ENCODE results near the gene ATRAID. TPM values are rescaled to one million over a fixed set of nuclear protein-coding genes. Genes with fewer than 3 reads are reported as not detected.
A peak's percentile ranks its signal among the peaks of the same experiment; 100 is the strongest.

The ATRAID gene
- total RNA-seq, 1 donor from 2014 or later = 112 TPM

DNA sequence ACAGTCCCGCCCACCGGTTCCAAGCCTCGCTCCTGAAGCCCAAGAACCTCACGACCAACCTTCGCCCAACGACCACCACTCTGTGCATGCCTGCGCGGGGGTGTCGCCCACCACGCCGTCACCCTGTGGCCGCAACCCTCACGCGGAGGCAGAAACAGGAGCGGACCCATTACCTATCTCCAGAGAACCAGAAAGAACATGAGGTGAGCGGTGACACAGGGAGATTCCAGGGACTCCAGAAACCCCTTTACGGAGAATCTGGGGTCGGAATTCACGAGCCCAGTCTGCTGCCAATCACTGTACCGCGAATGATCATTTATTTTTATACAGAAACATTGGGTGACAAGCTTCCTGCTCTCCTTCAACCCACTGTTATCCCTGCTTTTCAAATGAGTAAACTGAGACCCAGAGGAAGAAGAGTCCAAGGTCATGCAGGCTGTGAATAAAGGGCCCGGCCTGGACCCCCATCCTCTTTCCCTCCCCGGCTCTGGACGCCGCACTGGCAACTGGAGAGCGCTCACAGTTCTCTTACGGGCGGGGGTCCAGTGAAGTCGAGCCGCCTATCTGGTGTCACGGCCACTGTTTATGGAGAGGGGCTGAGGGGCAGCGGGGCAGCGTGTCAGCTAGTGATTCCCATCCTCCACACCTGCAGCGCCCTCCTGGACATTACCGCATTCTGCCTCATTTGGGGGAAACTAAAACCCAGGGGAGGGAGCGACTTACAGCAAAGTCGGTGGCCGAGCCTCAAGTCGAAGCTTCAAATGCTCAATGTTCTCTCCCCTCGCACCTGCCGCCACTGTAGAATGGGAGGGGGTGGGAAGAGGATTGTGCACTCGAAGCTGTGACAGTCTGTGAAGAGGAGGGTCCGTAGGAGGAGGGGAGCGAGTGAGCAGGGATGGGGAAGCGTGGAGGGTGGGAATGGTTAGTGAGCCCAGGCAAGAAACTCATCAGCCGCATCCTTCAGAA lies 51.7 kb downstream of the ATRAID start:
- Mint-ChIP-seq H3K4me1 (peaks cover 22% of the 10 kb centered on the region), H3K4me3 (peak overlapping the region; percentile 77), H3K36me3 (no peaks in the 10 kb centered on the region), H3K9me3 (no peaks in the 10 kb centered on the region), H3K27me3 (ENCODE audit: low read depth) (peaks cover 32% of the 10 kb centered on the region), H3K27ac (no peak overlapping the region)
- TF ChIP-seq, protein P1, sequence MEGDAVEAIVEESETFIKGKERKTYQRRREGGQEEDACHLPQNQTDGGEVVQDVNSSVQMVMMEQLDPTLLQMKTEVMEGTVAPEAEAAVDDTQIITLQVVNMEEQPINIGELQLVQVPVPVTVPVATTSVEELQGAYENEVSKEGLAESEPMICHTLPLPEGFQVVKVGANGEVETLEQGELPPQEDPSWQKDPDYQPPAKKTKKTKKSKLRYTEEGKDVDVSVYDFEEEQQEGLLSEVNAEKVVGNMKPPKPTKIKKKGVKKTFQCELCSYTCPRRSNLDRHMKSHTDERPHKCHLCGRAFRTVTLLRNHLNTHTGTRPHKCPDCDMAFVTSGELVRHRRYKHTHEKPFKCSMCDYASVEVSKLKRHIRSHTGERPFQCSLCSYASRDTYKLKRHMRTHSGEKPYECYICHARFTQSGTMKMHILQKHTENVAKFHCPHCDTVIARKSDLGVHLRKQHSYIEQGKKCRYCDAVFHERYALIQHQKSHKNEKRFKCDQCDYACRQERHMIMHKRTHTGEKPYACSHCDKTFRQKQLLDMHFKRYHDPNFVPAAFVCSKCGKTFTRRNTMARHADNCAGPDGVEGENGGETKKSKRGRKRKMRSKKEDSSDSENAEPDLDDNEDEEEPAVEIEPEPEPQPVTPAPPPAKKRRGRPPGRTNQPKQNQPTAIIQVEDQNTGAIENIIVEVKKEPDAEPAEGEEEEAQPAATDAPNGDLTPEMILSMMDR (IDR thresholded peaks at IDR 0.05; ENCODE audit: unreplicated experiment) = no peak
- DNase-seq (ENCODE audit: low spot score in 2 of 2, unreplicated experiment in 2 of 2) = no peak

DNA sequence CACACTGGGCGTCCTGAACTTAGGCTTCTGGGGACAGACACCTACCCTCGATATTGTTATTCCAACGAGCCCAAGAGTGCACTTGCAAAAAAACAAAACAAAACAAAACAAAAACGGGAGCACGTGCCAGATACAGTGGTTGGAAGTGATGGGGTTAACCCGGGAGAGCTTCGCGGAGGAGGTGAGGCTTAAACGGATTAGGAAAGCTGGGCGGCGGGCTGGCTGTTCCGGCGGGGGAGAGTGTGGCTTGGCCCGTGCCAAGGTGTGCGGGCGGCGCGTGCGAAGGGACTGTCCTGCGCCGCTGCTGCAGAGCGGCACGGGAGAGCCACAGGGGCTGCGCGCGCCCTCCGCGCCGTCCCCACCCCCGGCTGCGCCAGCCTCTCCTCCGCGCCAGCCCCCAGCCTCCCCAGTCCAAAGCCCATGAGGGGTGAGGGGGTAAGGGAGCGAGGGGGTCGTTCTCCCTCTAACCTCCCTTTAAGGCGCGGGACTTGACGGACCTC lies 52.5 kb downstream of the ATRAID start:
- Mint-ChIP-seq H3K9me3 (no peaks in the 10 kb centered on the region), H3K4me1 (peaks cover 22% of the 10 kb centered on the region), H3K4me3 (peak overlapping the region; percentile 77), H3K27me3 (ENCODE audit: low read depth) (peaks cover 26% of the 10 kb centered on the region), H3K36me3 (no peaks in the 10 kb centered on the region), H3K27ac (no peak overlapping the region)
- TF ChIP-seq, protein P1 (IDR thresholded peaks at IDR 0.05; ENCODE audit: unreplicated experiment) = no peak
- no peak for DNase-seq (ENCODE audit: low spot score in 2 of 2, unreplicated experiment in 2 of 2)

DNA sequence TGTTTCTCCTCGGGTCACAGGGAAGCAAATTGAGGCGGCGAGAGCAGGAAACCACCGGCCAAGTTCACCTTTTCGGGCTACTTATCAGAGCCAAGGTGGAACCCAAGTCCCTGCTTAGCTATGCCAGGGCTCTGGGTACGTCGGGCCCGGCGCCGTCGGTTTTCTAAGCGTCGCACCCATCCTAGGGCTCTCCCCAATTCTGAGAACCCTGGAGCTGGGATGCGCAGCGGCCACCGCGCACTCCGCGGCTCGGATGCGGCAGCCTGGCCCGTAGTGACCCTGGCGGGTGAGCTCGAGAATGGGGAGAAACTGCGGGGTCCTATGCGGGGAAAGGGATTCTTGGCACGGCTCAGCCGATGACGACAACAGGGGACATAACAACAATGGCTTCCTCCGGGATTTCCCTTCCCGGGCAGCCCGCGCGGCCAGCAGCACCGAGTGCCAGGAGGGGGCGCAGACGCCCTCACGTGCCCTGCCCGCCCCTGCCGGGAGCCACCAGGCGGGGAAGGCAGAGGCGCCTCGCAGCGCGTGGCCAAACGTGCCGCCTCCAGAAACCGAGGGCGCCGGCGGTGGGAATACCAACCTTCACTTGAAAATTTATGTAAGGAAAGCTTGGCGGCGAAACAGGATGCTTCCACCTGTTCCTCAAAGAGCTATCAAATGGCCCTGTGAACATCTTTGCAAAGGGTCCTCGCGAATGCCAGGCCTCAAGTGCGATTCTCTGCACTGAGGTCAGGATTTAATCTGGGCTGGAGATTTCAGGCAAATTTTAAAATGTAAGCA lies 53.1 kb downstream of the ATRAID start:
- Mint-ChIP-seq H3K27me3 (ENCODE audit: low read depth) (peaks cover 26% of the 10 kb centered on the region), H3K27ac (no peak overlapping the region), H3K36me3 (no peaks in the 10 kb centered on the region), H3K4me1 (peaks cover 22% of the 10 kb centered on the region), H3K9me3 (no peaks in the 10 kb centered on the region), H3K4me3 (peak overlapping the region; percentile 67)
- TF ChIP-seq, protein P1 (IDR thresholded peaks at IDR 0.05; ENCODE audit: unreplicated experiment) = peak; percentile 54
- DNase-seq (ENCODE audit: low spot score in 2 of 2, unreplicated experiment in 2 of 2) = peak; percentile 52 to 80

DNA sequence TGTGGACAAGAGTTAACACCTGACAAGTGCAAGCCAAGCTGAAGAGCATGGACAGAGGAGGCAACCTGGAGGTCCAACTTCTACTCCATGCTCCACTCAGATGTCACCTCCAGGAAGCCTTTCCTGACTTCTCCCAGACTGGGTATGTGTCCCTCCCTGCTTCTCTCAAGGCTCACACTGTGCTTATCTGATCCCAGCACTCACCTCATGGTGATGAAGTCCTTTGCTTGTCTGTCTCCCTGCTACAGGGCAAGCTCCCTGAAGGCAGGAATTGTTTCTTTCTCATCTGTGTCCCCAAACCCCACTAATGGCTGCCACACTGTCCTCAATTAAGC lies 53.7 kb downstream of the ATRAID start:
- TF ChIP-seq, protein P1 (IDR thresholded peaks at IDR 0.05; ENCODE audit: unreplicated experiment) = no peak
- peaks cover 22% of the 10 kb centered on the region for H3K4me1 Mint-ChIP-seq
- no peaks in the 10 kb centered on the region for H3K36me3 Mint-ChIP-seq
- no peak for DNase-seq (ENCODE audit: low spot score in 2 of 2, unreplicated experiment in 2 of 2)
- peaks cover 26% of the 10 kb centered on the region for H3K27me3 Mint-ChIP-seq (ENCODE audit: low read depth)
- H3K27ac Mint-ChIP-seq = no peak overlapping the region
- no peaks in the 10 kb centered on the region for H3K9me3 Mint-ChIP-seq
- H3K4me3 Mint-ChIP-seq = peak overlapping the region; percentile 8

Other genes starting within 250 kb of the ATRAID start
- gene MAPRE3, start 241.4 kb upstream of the ATRAID start, total RNA-seq = 14.8 to 17.1 TPM (median 16.0 TPM) in 3 replicates
- gene TMEM214, start 179.1 kb upstream of the ATRAID start, total RNA-seq = 86.8 to 88.8 TPM (median 88.6 TPM) in 3 replicates
- 40.5 to 45.0 TPM (median 43.2 TPM) in 3 replicates for gene AGBL5, start 160.4 kb upstream of the ATRAID start, total RNA-seq
- gene OST4, start 140.4 kb upstream of the ATRAID start, total RNA-seq = 254 to 263 TPM (median 257 TPM) in 3 replicates
- gene EMILIN1, start 133.4 kb upstream of the ATRAID start, total RNA-seq = 170 to 179 TPM (median 172 TPM) in 3 replicates
- gene KHK, start 125.3 kb upstream of the ATRAID start, total RNA-seq = 3.3 to 4.1 TPM (median 3.6 TPM) in 3 replicates
- 1.5 to 3.0 TPM (median 1.8 TPM) in 3 replicates for gene CGREF1, start 92.9 kb upstream of the ATRAID start, total RNA-seq
- 0.95 to 1.5 TPM (median 0.99 TPM) in 3 replicates for gene ABHD1, start 88.2 kb upstream of the ATRAID start, total RNA-seq
- 38.9 to 42.5 TPM (median 41.6 TPM) in 3 replicates for gene PREB, start 77.4 kb upstream of the ATRAID start, total RNA-seq
- gene PRR30, start 72.6 kb upstream of the ATRAID start, total RNA-seq = not detected in 3 replicates
- gene TCF23, start 63.0 kb upstream of the ATRAID start, total RNA-seq = 0.04 TPM in 1 of 3 replicates, not detected in the others
- 67.9 to 73.2 TPM (median 70.4 TPM) in 3 replicates for gene SLC5A6, start 227 bp downstream of the ATRAID start, total RNA-seq
- gene CAD, start 5.3 kb downstream of the ATRAID start, total RNA-seq = 74.4 to 82.5 TPM (median 80.5 TPM) in 3 replicates
- 2.3 to 3.4 TPM (median 3.1 TPM) in 3 replicates for gene SLC30A3, start 51.0 kb downstream of the ATRAID start, total RNA-seq
- gene DNAJC5G, start 63.4 kb downstream of the ATRAID start, total RNA-seq = 0.18 to 0.27 TPM in 2 of 3 replicates, not detected in the other
- 0.18 to 0.47 TPM (median 0.18 TPM) in 3 replicates for gene TRIM54, start 70.4 kb downstream of the ATRAID start, total RNA-seq
- 3.1 to 5.1 TPM (median 4.4 TPM) in 3 replicates for gene UCN, start 96.4 kb downstream of the ATRAID start, total RNA-seq
- 65.8 to 70.0 TPM (median 68.3 TPM) in 3 replicates for gene MPV17, start 111.1 kb downstream of the ATRAID start, total RNA-seq
- gene GTF3C2, start 144.7 kb downstream of the ATRAID start, total RNA-seq = 87.5 to 90.1 TPM (median 89.3 TPM) in 3 replicates
- 42.2 to 49.0 TPM (median 47.1 TPM) in 3 replicates for gene EIF2B4, start 158.3 kb downstream of the ATRAID start, total RNA-seq
- gene SNX17, start 158.6 kb downstream of the ATRAID start, total RNA-seq = 83.0 to 88.4 TPM (median 88.2 TPM) in 3 replicates
- 25.0 to 25.7 TPM (median 25.1 TPM) in 3 replicates for gene ZNF513, start 168.7 kb downstream of the ATRAID start, total RNA-seq
- gene PPM1G, start 197.6 kb downstream of the ATRAID start, total RNA-seq = 60.0 to 63.7 TPM (median 62.4 TPM) in 3 replicates
- 126 to 130 TPM (median 129 TPM) in 3 replicates for gene NRBP1, start 216.6 kb downstream of the ATRAID start, total RNA-seq
- 24.5 to 26.1 TPM (median 25.5 TPM) in 3 replicates for gene KRTCAP3, start 230.3 kb downstream of the ATRAID start, total RNA-seq